ENCODE results near the gene DPF3.

The DPF3 gene

GRCh38 chr14:72573725-72574417 lies 320.0 kb downstream of the DPF3 start:
- H3K27ac Mint-ChIP-seq, result no peak overlapping the region
- no peak for DNase-seq (ENCODE audit: low spot score)
- no peaks in the 10 kb centered on the region for H3K9me3 Mint-ChIP-seq
- H3K4me1 Mint-ChIP-seq (ENCODE audit: low read depth), result no peaks in the 10 kb centered on the region
- H3K36me3 Mint-ChIP-seq (ENCODE audit: low read depth), result no peaks in the 10 kb centered on the region
- H3K27me3 Mint-ChIP-seq (ENCODE audit: low read depth), result peaks cover 77% of the 10 kb centered on the region
- H3K4me3 Mint-ChIP-seq, result no peak overlapping the region

Data from T-helper 2 cell treated with Interferon-gamma antibody and Interleukin-4, amounts not matched to agents 5 μg/mL and 100 μg/mL, for 36 hours (primary cell).